Right atrium auricular region (tissue), 2 donors: Measurements from ENCODE around the gene DNTT. TPM values are rescaled to one million over a fixed set of nuclear protein-coding genes. Genes with fewer than 3 reads are reported as not detected.

ENCODE experiments used
- DNase-seq: peaks from one replicate; pipeline ENCODE4 v3.0.0-alpha.2; 2019; ENCODE audit warnings: low spot score
- H3K27ac ChIP-seq, 2 donors: fragments of 200-600 bp; sonication (generic); 1 replicate in 1 of 2; 2 replicates in 1 of 2; pipeline ENCODE4 v1.5.1; 2016 to 2019
- H3K27me3 ChIP-seq, 2 donors: fragments of 200-600 bp; sonication (generic); one replicate each; pipeline versions ENCODE4 v1.5.1 to v1.6.0; 2017 to 2019
- H3K36me3 ChIP-seq: fragments of 200-600 bp; sonication (generic); one replicate; pipeline ENCODE4 v1.5.1; 2016
- H3K4me1 ChIP-seq, 2 donors: fragments of 200-600 bp; sonication (generic); one replicate each; pipeline versions ENCODE4 v1.5.1 to v1.6.0; 2017 to 2019
- H3K4me3 ChIP-seq, 2 donors: fragments of 200-600 bp; sonication (generic); 1 replicate in 1 of 2; 2 replicates in 1 of 2; pipeline ENCODE4 v1.5.1; 2017 to 2019; ENCODE audit warnings: mild to moderate bottlenecking in 1 of 2, moderate library complexity in 1 of 2
- H3K9me3 ChIP-seq, 2 donors: fragments of 200-600 bp; sonication (generic); one replicate each; pipeline ENCODE4 v1.5.1; 2019
- CTCF ChIP-seq, 2 donors: fragments of 200-600 bp; sonication (generic); IDR thresholded peaks; one replicate each; pipeline ENCODE4 v1.5.1; 2019; ENCODE audit warnings: antibody characterized with exemption in 2 of 2
- total RNA-seq, 2 donors: library from RNA; depleted of rRNA; stranded (reverse); fragments of >200 nt; gene quantifications; one replicate each; pipeline ENCODE4 v1.1.0, GENCODE V29; 2016

DNTT gene
- total RNA-seq, 2 donors from 2014 or later: not detected

GRCh38 chr10:96287392-96288105 is 16.7 kb upstream of the DNTT start:
- H3K9me3 ChIP-seq: no peaks in the 10 kb centered on the region
- H3K4me3 ChIP-seq: no peak overlapping the region
- no peaks in the 10 kb centered on the region for H3K27me3 ChIP-seq
- H3K4me1 ChIP-seq: peaks cover 0 to 4% of the 10 kb centered on the region in 2 donors
- H3K36me3 ChIP-seq: no peaks in the 10 kb centered on the region
- DNase-seq: no peak
- TF ChIP-seq CTCF (IDR thresholded peaks at IDR 0.05): no peak
- no peak overlapping the region for H3K27ac ChIP-seq

- no peak overlapping the region for H3K27ac ChIP-seq
- peaks cover 0 to 4% of the 10 kb centered on the region in 2 donors for H3K4me1 ChIP-seq
- H3K4me3 ChIP-seq: no peak overlapping the region
- no peaks in the 10 kb centered on the region for H3K36me3 ChIP-seq
- H3K27me3 ChIP-seq: no peaks in the 10 kb centered on the region
- no peak for TF ChIP-seq CTCF (IDR thresholded peaks at IDR 0.05)
- no peak for DNase-seq
- no peaks in the 10 kb centered on the region for H3K9me3 ChIP-seq
Measured at GRCh38 chr10:96288151-96288621, 16.0 kb upstream of the DNTT start.

DNA sequence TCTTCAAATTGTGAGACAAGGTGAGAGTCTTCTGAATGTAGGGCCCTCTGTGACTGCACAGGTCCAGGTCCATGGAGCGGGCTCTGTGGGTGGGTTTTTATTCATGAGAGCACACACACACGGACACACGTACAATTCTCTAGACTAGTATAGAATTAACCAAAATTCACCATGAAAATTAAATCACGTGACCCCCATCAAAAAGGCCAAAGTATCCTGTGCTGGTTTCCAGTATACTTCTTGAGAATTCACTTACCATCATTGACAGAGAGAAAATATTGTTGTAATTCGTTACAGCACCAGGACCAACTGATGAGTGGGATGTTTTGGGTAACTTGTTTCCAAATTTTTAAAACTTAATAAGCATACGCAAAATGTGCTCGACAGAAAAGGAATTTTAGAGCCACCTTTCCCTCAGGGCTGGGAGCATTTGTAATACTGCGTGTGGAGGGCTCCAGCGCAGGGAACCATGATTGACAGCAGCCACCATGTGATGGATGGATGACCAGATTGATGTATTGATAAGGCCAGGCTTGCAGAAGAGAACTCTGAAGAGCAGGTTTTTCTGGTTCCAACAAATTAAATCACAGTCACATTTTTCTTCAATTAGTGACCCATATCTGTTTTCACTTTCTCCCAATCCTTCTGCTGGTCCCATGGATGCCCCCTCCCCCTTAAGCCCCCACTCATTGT is 14.9 kb upstream of the DNTT start:
- Histone ChIP-seq H3K4me1 (peaks cover 0 to 4% of the 10 kb centered on the region in 2 donors), H3K9me3 (no peaks in the 10 kb centered on the region), H3K27ac (no peak overlapping the region), H3K36me3 (no peaks in the 10 kb centered on the region), H3K27me3 (no peaks in the 10 kb centered on the region), H3K4me3 (no peak overlapping the region)
- no peak for TF ChIP-seq CTCF (IDR thresholded peaks at IDR 0.05)
- DNase-seq: no peak

DNA sequence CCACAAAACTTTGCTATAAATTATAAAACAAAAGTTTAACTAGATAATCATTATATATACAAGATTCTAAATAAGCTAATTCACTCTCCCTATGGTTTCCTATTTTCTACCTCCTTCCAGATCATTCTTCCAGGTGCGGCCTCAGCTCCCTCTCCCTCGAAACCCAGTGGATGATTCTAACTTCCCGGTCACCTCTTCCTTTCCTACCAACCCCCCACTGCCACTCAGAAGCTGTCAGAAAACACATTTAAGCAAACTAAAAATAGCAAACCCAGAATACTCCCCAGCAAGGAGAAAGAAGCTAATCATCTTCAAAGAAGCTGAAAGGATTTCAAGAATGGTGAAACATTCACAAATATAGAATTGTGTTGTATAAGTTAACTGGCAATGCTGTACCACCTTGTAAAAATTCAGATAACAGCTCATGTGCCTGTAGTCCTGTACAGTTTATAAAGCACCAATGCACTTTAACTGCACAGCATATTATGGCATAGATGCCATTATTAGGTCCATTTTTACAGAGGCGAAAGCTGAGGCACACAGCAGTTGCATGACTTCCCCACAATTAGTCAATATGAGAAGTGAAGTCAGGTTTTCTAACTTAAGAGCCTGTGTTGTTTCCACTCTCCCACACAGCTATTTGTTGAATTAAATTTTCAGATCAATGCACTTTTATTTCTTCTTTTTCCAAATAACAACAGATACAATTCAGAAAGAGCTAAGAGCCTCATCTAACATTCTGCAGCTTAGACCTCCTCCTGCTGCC is 13.7 kb upstream of the DNTT start:
- Histone ChIP-seq H3K4me3 (no peak overlapping the region), H3K9me3 (no peaks in the 10 kb centered on the region), H3K27ac (no peak overlapping the region), H3K27me3 (no peaks in the 10 kb centered on the region), H3K36me3 (no peaks in the 10 kb centered on the region), H3K4me1 (peaks cover 0 to 4% of the 10 kb centered on the region in 2 donors)
- no peak for TF ChIP-seq CTCF (IDR thresholded peaks at IDR 0.05)
- DNase-seq: no peak

DNA sequence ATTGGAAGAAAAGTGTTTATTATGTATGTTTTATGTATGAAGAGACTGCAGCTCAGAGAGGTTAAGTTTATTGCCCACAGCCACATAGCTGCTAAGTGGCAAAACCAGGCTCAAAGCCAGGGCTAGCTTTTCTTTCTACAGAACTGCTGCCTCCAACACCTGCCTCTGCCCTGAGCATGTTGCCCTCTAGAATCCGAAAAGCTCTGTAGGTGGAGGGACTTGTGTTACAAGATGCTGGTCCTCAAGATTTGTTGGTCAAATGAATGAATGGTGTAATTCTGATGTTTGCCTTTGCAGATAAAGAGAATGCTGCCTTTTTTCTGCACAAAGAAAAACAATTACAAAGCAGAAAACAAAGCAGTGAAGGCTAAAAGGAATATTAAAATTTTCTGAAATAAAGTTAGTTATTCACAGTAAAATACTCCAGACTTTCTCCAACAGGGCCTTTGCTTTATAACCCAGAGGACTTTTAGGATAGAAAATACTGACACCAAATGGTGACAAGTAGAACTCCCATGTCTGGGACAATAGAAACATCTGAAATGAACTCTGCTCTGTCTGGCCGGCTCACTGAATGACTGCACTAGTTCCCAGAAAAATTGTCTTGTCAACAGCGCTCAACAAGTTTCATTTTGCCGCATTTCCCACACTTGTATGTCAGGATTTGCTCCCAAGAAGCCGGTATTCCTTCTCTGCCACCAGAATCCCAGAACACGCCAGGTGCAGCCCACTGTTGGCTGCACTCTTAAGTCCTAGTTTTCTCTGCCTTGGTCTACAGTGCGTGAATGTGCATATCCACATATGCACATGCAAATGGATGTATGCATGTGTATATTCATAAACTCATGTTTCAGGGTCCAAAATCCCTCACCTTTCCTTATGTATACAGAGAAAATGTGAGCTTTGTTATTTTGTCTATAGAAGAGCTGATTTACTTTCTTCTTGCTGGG is 11.0 kb upstream of the DNTT start:
- Histone ChIP-seq H3K4me3 (no peak overlapping the region), H3K9me3 (no peaks in the 10 kb centered on the region), H3K36me3 (no peaks in the 10 kb centered on the region), H3K4me1 (peaks cover 0 to 4% of the 10 kb centered on the region in 2 donors), H3K27me3 (no peaks in the 10 kb centered on the region), H3K27ac (no peak overlapping the region)
- no peak for DNase-seq
- peak in 1 of 2 donors; percentile 71 for TF ChIP-seq CTCF (IDR thresholded peaks at IDR 0.05)
